ENCODE measurements around the gene MSMO1. TPM values are rescaled to one million over a fixed set of nuclear protein-coding genes. Genes with fewer than 3 reads are reported as not detected.

Gene MSMO1
- total and polyA plus RNA-seq, 2 donors (not counting 1 experiment from before 2014, with no cell fraction given): 7.3 to 30.8 TPM

GRCh38 chr4:165385126-165385525, 57.7 kb downstream of the MSMO1 start:
- H4K20me1 ChIP-seq (ENCODE audit: control insufficient read depth, insufficient read depth, low read length, poor library complexity, severe bottlenecking): no peaks in the 10 kb centered on the region
- no peak overlapping the region for H3K9ac ChIP-seq (ENCODE audit: low read length)
- H2AFZ ChIP-seq (ENCODE audit: insufficient read depth, low read depth, low read length, poor library complexity, severe bottlenecking): no peak overlapping the region
- Mint-ChIP-seq H3K27me3 (peaks cover 54% of the 10 kb centered on the region), H3K27ac (no peak overlapping the region), H3K4me3 (no peak overlapping the region), H3K4me1 (no peaks in the 10 kb centered on the region), H3K9me3 (ENCODE audit: insufficient read depth) (no peaks in the 10 kb centered on the region)
- no peaks in the 10 kb centered on the region for H3K79me2 ChIP-seq (ENCODE audit: control insufficient read depth, insufficient read depth, low read length)
- DNase-seq (no peak), ATAC-seq (ENCODE audit: low read depth) (no peak)
- WGBS (ENCODE audit: insufficient coverage): 94% methylated on average over 3 of the region's 4 CpGs
- no peaks in the 10 kb centered on the region for H3K9me3 ChIP-seq (ENCODE audit: control extremely low read depth in 1 of 3, control insufficient read depth in 2 of 3, insufficient read depth in 1 of 3, low read length in 2 of 3)
- no peak for TF ChIP-seq CTCF (IDR thresholded peaks at IDR 0.05)
- no peak for TF ChIP-seq EZH2 (IDR thresholded peaks at IDR 0.05; ENCODE audit: borderline replicate concordance, insufficient read depth, low read depth, low read length, poor library complexity, severe bottlenecking)
- POLR2A ChIA-PET: interaction anchor here (1.3 kb wide), 1 partner anchor 272 kb away, joined by 3 read pairs; the partner anchor contains the start of gene TMEM192
- H3K4me3 ChIP-seq (ENCODE audit: control extremely low read depth in 1 of 5, extremely low read depth in 1 of 5, insufficient read depth in 1 of 5, low read depth in 2 of 5, low read length in 4 of 5): no peak overlapping the region
- no peak overlapping the region for H3K4me2 ChIP-seq (replicated peaks; ENCODE audit: low read depth, low read length, poor library complexity, severe bottlenecking)
- no peaks in the 10 kb centered on the region for H3K36me3 ChIP-seq (replicated peaks in 1 of 2; ENCODE audit: control extremely low read depth in 1 of 2, control insufficient read depth in 1 of 2, extremely low read depth in 1 of 2, insufficient read depth in 2 of 2, low read length in 1 of 2)
- peaks cover 0 to 12% (median 2%) of the 10 kb centered on the region in 4 experiments for H3K27me3 ChIP-seq (replicated peaks in 1 of 4; ENCODE audit: control extremely low read depth in 1 of 4, control insufficient read depth in 3 of 4, insufficient read depth in 4 of 4, low read length in 3 of 4)
- intact Hi-C loops (cut with micrococcal nuclease): no loop called here
- no peaks in the 10 kb centered on the region for H3K4me1 ChIP-seq (ENCODE audit: control insufficient read depth in 2 of 2, insufficient read depth in 2 of 2, low read length in 2 of 2)
- no peak overlapping the region for H3K27ac ChIP-seq (ENCODE audit: low read length in 2 of 2)
- CTCF ChIA-PET: interaction anchor here (1.1 kb wide), 1 partner anchor 254 kb away, joined by 4 read pairs; no protein-coding TSS in a partner anchor

GRCh38 chr4:165386328-165386727, 58.9 kb downstream of the MSMO1 start:
- Mint-ChIP-seq H3K9me3 (ENCODE audit: insufficient read depth) (no peaks in the 10 kb centered on the region), H3K27ac (no peak overlapping the region), H3K27me3 (peaks cover 51% of the 10 kb centered on the region), H3K4me1 (no peaks in the 10 kb centered on the region), H3K4me3 (no peak overlapping the region)
- intact Hi-C loops (cut with micrococcal nuclease): no loop called here
- ChIA-PET CTCF (no interaction called here), POLR2A (no interaction called here)
- Histone ChIP-seq H3K36me3 (replicated peaks in 1 of 2; ENCODE audit: control extremely low read depth in 1 of 2, control insufficient read depth in 1 of 2, extremely low read depth in 1 of 2, insufficient read depth in 2 of 2, low read length in 1 of 2) (no peaks in the 10 kb centered on the region), H3K9me3 (ENCODE audit: control extremely low read depth in 1 of 3, control insufficient read depth in 2 of 3, insufficient read depth in 1 of 3, low read length in 2 of 3) (no peaks in the 10 kb centered on the region), H3K27me3 (replicated peaks in 1 of 4; ENCODE audit: control extremely low read depth in 1 of 4, control insufficient read depth in 3 of 4, insufficient read depth in 4 of 4, low read length in 3 of 4) (peaks cover 0 to 6% (median 2%) of the 10 kb centered on the region in 4 experiments), H3K79me2 (ENCODE audit: control insufficient read depth, insufficient read depth, low read length) (no peaks in the 10 kb centered on the region), H3K4me3 (ENCODE audit: control extremely low read depth in 1 of 5, extremely low read depth in 1 of 5, insufficient read depth in 1 of 5, low read depth in 2 of 5, low read length in 4 of 5) (no peak overlapping the region), H3K4me1 (ENCODE audit: control insufficient read depth in 2 of 2, insufficient read depth in 2 of 2, low read length in 2 of 2) (no peaks in the 10 kb centered on the region), H3K27ac (ENCODE audit: low read length in 2 of 2) (no peak overlapping the region), H4K20me1 (ENCODE audit: control insufficient read depth, insufficient read depth, low read length, poor library complexity, severe bottlenecking) (no peaks in the 10 kb centered on the region), H3K4me2 (replicated peaks; ENCODE audit: low read depth, low read length, poor library complexity, severe bottlenecking) (no peak overlapping the region), H2AFZ (ENCODE audit: insufficient read depth, low read depth, low read length, poor library complexity, severe bottlenecking) (no peak overlapping the region), H3K9ac (ENCODE audit: low read length) (no peak overlapping the region)
- no peak for ATAC-seq (ENCODE audit: low read depth)
- no peak for DNase-seq
- WGBS (ENCODE audit: insufficient coverage): no CpG with 5 or more reads among the region's 1 CpG
- TF ChIP-seq EZH2 (IDR thresholded peaks at IDR 0.05; ENCODE audit: borderline replicate concordance, insufficient read depth, low read depth, low read length, poor library complexity, severe bottlenecking) (no peak), CTCF (IDR thresholded peaks at IDR 0.05) (no peak)

Measured in B cell (primary cell).